H1 (cell line): ENCODE results near the gene AMIGO2. TPM values are rescaled to one million over a fixed set of nuclear protein-coding genes. Genes with fewer than 3 reads are reported as not detected.

Experiments used
- CREB1 ChIP-seq: IDR thresholded peaks from 2 replicates; pipeline ENCODE4 v1.6.1; 2012; ENCODE audit warnings: inconsistent platforms
- polyA plus RNA-seq, 7 experiments: library from polyadenylated mRNA; depleted of rRNA in 3 of 7; stranded (reverse) in 5 of 7; unstranded in 2 of 7; fragments of >200 nt in 5 of 7; fragments of 200-250 nt in 2 of 7; gene quantifications; 1 replicate in 5 of 7; 2 replicates in 1 of 7; 4 replicates in 1 of 7; pipeline versions ENCODE4 v1.2.1 to v1.2.3, GENCODE V29; 2011 to 2013; ENCODE audit warnings: missing spikeins in 2 of 7, mixed read lengths in 2 of 7
- total RNA-seq: library from RNA; stranded (reverse); fragmentation: NEBNext Ultra II Directional; extraction: Animal tissue kit (Norgen Biotek cat#: 25700); gene quantifications from 2 replicates; pipeline ENCODE4 v1.2.1, GENCODE V29; 2021
- TF ChIP-seq, protein P1 (sequence below): fragments of 300-600 bp; sonication (generic); IDR thresholded peaks from 2 replicates; pipeline ENCODE4 v1.7.1; 2012; ENCODE audit warnings: low read length, moderate library complexity, mild to moderate bottlenecking, inconsistent platforms; ENCODE audit not compliant: insufficient replicate concordance

Gene AMIGO2
- total and polyA plus RNA-seq, 2 of the 8 experiments (the other 6 are each of a cell fraction or from before 2014, with no cell fraction given) = 1.7 to 3.3 TPM

DNA sequence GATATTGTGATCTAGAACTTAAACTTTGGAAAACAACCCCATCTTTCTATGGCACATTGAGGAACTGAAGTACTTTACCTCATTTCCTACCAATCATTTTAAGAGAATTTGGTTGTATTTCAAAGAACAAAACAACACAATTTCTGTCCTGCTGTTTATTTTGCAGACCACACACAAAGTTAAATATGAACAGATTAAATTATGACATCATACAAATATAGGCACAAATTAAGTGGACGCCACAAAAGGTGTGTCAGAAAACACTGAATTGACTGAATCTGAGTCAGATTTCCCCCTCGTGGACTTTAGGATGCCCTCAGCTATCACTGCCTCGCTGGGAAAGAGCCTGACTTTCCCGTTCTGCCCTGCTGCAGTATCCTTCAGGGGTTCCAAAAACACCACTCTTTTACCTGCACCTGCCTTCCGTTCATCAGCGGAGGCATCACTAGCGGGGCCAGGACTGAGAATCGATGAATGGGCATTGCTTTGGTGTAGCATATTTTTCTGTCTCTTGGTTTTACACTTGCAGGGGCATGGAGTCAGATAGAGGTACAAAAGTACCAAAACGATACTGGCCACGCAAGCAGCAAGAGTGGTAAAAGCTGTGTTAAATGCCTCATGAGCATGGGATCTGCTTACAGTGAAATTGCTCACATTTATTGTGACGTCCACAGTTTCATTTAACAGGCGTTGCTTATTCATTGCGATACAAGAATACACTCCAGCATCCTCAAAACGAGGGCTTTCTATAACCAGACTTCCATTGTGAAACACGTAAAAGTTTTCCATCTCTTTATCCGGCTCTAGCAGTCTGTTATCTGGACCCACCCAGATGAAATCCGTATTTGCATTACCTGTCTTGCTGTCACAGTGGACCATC, 2.3 kb downstream of the AMIGO2 start (continued):
- TF ChIP-seq, protein P1, sequence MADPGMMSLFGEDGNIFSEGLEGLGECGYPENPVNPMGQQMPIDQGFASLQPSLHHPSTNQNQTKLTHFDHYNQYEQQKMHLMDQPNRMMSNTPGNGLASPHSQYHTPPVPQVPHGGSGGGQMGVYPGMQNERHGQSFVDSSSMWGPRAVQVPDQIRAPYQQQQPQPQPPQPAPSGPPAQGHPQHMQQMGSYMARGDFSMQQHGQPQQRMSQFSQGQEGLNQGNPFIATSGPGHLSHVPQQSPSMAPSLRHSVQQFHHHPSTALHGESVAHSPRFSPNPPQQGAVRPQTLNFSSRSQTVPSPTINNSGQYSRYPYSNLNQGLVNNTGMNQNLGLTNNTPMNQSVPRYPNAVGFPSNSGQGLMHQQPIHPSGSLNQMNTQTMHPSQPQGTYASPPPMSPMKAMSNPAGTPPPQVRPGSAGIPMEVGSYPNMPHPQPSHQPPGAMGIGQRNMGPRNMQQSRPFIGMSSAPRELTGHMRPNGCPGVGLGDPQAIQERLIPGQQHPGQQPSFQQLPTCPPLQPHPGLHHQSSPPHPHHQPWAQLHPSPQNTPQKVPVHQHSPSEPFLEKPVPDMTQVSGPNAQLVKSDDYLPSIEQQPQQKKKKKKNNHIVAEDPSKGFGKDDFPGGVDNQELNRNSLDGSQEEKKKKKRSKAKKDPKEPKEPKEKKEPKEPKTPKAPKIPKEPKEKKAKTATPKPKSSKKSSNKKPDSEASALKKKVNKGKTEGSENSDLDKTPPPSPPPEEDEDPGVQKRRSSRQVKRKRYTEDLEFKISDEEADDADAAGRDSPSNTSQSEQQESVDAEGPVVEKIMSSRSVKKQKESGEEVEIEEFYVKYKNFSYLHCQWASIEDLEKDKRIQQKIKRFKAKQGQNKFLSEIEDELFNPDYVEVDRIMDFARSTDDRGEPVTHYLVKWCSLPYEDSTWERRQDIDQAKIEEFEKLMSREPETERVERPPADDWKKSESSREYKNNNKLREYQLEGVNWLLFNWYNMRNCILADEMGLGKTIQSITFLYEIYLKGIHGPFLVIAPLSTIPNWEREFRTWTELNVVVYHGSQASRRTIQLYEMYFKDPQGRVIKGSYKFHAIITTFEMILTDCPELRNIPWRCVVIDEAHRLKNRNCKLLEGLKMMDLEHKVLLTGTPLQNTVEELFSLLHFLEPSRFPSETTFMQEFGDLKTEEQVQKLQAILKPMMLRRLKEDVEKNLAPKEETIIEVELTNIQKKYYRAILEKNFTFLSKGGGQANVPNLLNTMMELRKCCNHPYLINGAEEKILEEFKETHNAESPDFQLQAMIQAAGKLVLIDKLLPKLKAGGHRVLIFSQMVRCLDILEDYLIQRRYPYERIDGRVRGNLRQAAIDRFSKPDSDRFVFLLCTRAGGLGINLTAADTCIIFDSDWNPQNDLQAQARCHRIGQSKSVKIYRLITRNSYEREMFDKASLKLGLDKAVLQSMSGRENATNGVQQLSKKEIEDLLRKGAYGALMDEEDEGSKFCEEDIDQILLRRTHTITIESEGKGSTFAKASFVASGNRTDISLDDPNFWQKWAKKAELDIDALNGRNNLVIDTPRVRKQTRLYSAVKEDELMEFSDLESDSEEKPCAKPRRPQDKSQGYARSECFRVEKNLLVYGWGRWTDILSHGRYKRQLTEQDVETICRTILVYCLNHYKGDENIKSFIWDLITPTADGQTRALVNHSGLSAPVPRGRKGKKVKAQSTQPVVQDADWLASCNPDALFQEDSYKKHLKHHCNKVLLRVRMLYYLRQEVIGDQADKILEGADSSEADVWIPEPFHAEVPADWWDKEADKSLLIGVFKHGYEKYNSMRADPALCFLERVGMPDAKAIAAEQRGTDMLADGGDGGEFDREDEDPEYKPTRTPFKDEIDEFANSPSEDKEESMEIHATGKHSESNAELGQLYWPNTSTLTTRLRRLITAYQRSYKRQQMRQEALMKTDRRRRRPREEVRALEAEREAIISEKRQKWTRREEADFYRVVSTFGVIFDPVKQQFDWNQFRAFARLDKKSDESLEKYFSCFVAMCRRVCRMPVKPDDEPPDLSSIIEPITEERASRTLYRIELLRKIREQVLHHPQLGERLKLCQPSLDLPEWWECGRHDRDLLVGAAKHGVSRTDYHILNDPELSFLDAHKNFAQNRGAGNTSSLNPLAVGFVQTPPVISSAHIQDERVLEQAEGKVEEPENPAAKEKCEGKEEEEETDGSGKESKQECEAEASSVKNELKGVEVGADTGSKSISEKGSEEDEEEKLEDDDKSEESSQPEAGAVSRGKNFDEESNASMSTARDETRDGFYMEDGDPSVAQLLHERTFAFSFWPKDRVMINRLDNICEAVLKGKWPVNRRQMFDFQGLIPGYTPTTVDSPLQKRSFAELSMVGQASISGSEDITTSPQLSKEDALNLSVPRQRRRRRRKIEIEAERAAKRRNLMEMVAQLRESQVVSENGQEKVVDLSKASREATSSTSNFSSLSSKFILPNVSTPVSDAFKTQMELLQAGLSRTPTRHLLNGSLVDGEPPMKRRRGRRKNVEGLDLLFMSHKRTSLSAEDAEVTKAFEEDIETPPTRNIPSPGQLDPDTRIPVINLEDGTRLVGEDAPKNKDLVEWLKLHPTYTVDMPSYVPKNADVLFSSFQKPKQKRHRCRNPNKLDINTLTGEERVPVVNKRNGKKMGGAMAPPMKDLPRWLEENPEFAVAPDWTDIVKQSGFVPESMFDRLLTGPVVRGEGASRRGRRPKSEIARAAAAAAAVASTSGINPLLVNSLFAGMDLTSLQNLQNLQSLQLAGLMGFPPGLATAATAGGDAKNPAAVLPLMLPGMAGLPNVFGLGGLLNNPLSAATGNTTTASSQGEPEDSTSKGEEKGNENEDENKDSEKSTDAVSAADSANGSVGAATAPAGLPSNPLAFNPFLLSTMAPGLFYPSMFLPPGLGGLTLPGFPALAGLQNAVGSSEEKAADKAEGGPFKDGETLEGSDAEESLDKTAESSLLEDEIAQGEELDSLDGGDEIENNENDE = no peak
- no peak for TF ChIP-seq CREB1
